COR-L47 (cell line): ENCODE data around the gene AGPS.
"Not testable (repeated sequence)": the region's sequence is repeated elsewhere in the genome, so short reads cannot be mapped to it uniquely, and the experiment has no call there.

ENCODE experiments used
- DNase-seq: peaks from one replicate; lab custom pipeline; 2025; lab: John Stamatoyannopoulos, UW

Gene AGPS

GRCh38 chr2:177385151-177385550, 7.4 kb upstream of the AGPS start:
- no peak for DNase-seq

- DNase-seq, result no peak
Measured at GRCh38 chr2:177391822-177392372, 676 bp upstream of the AGPS start.

GRCh38 chr2:177393203-177393755, 706 bp downstream of the AGPS start:
- DNase-seq, result no peak

- DNase-seq, result peak; percentile 11
Measured at GRCh38 chr2:177393824-177394593, 1.4 kb downstream of the AGPS start.

- DNase-seq, result no peak
Measured at GRCh38 chr2:177394594-177394973, 2.0 kb downstream of the AGPS start.

GRCh38 chr2:177395351-177396065, 2.9 kb downstream of the AGPS start:
- DNase-seq, result no peak

- DNase-seq, result no peak
Measured at GRCh38 chr2:177396703-177397460, 4.3 kb downstream of the AGPS start.

- DNase-seq, result no peak
Measured at GRCh38 chr2:177397481-177398289, 5.1 kb downstream of the AGPS start.

- no peak for DNase-seq
Measured at GRCh38 chr2:177398290-177398683, 5.7 kb downstream of the AGPS start.

GRCh38 chr2:177398791-177399190, 6.2 kb downstream of the AGPS start:
- DNase-seq, result no peak

GRCh38 chr2:177399376-177399775, 6.8 kb downstream of the AGPS start:
- no peak for DNase-seq

- no peak for DNase-seq
Measured at GRCh38 chr2:177400337-177400923, 7.9 kb downstream of the AGPS start.

GRCh38 chr2:177402096-177402495, 9.5 kb downstream of the AGPS start:
- no peak for DNase-seq

- DNase-seq, result no peak
Measured at GRCh38 chr2:177403838-177404237, 11.3 kb downstream of the AGPS start.

- DNase-seq, result no peak
Measured at GRCh38 chr2:177404243-177404642, 11.7 kb downstream of the AGPS start.

GRCh38 chr2:177405029-177405692, 12.6 kb downstream of the AGPS start:
- no peak for DNase-seq

- no peak for DNase-seq
Measured at GRCh38 chr2:177406182-177406581, 13.6 kb downstream of the AGPS start.

- no peak for DNase-seq
Measured at GRCh38 chr2:177407031-177407430, 14.5 kb downstream of the AGPS start.

- DNase-seq, result not testable (repeated sequence)
Measured at GRCh38 chr2:177410629-177411028, 18.1 kb downstream of the AGPS start.

- DNase-seq, result no peak
Measured at GRCh38 chr2:177413703-177414102, 21.1 kb downstream of the AGPS start.
